ENCODE measurements around the gene TDP1. TPM values are rescaled to one million over a fixed set of nuclear protein-coding genes. Genes with fewer than 3 reads are reported as not detected.

Gene TDP1
- total and polyA plus RNA-seq, 2 of the 13 experiments (the other 11 are each of a cell fraction or from before 2014, with no cell fraction given): 16.4 to 31.2 TPM

DNA sequence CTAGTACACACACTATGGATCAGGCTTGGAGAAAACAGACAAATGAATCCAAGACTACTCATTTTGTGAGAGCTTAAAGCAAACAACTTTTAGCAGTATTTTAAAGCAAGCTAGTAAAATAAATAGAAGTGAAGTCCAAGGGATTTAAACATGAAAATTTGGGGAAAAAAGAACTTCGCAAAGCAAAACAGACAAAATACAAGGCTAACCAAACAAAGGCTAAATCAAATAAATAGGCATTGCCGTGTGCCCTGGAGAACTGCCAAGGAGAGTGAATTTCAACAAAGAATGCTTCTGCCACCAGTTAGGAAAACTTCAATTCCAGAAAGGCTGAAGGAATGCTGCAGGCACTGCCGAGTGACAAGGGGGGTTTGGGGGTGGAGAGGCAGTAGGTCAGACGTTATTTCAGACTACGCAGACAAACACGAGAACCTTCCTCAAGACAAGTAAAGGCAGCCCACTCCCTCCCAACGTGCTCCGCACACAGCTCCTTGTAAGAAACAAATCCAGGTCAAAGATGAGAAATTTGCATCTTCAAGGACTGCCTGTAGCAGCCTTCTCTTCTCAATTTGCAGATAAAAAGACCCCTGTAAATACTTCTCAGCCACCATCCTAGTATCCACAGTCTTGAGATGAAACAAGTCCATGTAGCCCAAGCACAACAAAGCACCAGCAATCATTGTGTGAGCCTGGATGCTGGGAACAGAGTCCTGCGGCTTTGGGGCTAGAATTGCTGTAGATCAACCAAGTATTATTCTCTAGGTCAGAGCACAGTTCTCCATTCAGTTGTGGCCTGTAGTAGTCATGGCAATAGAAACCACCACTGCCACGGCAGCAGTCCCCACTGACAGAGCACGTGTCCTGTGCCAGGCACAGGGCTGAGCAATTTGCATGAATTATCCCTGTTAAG is 44.5 kb upstream of the TDP1 start (continued):
- TF ChIP-seq, protein P1, sequence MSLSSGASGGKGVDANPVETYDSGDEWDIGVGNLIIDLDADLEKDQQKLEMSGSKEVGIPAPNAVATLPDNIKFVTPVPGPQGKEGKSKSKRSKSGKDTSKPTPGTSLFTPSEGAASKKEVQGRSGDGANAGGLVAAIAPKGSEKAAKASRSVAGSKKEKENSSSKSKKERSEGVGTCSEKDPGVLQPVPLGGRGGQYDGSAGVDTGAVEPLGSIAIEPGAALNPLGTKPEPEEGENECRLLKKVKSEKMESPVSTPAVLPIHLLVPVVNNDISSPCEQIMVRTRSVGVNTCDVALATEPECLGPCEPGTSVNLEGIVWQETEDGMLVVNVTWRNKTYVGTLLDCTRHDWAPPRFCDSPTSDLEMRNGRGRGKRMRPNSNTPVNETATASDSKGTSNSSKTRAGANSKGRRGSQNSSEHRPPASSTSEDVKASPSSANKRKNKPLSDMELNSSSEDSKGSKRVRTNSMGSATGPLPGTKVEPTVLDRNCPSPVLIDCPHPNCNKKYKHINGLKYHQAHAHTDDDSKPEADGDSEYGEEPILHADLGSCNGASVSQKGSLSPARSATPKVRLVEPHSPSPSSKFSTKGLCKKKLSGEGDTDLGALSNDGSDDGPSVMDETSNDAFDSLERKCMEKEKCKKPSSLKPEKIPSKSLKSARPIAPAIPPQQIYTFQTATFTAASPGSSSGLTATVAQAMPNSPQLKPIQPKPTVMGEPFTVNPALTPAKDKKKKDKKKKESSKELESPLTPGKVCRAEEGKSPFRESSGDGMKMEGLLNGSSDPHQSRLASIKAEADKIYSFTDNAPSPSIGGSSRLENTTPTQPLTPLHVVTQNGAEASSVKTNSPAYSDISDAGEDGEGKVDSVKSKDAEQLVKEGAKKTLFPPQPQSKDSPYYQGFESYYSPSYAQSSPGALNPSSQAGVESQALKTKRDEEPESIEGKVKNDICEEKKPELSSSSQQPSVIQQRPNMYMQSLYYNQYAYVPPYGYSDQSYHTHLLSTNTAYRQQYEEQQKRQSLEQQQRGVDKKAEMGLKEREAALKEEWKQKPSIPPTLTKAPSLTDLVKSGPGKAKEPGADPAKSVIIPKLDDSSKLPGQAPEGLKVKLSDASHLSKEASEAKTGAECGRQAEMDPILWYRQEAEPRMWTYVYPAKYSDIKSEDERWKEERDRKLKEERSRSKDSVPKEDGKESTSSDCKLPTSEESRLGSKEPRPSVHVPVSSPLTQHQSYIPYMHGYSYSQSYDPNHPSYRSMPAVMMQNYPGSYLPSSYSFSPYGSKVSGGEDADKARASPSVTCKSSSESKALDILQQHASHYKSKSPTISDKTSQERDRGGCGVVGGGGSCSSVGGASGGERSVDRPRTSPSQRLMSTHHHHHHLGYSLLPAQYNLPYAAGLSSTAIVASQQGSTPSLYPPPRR (CRISPR knock-in tag; IDR thresholded peaks at IDR 0.05; ENCODE audit: borderline replicate concordance): peak; percentile 66
- TF ChIP-seq SUZ12 (IDR thresholded peaks at IDR 0.05; ENCODE audit: low read depth, low read length) (no peak), ZNF670 (CRISPR knock-in tag; IDR thresholded peaks at IDR 0.05; ENCODE audit: borderline replicate concordance) (no peak), ZNF546 (CRISPR knock-in tag; conservative IDR thresholded peaks at IDR 0.05) (no peak), ZFY (CRISPR knock-in tag; IDR thresholded peaks at IDR 0.05) (no peak; the same call in 1 of the 2 replicates), JUNB (CRISPR knock-in tag; IDR thresholded peaks at IDR 0.05; ENCODE audit: borderline replicate concordance) (no peak), MXD4 (CRISPR knock-in tag; IDR thresholded peaks at IDR 0.05) (no peak), BRCA1 (CRISPR knock-in tag; IDR thresholded peaks at IDR 0.05) (no peak), DPF2 (CRISPR knock-in tag; IDR thresholded peaks at IDR 0.05; ENCODE audit: borderline replicate concordance, low read depth) (peak; percentile 67; the same call in 1 of the 2 replicates), TOE1 (CRISPR knock-in tag; IDR thresholded peaks at IDR 0.05) (no peak), SP1 (IDR thresholded peaks at IDR 0.05) (no peak), SP1 (CRISPR knock-in tag; IDR thresholded peaks at IDR 0.05) (no peak), CENPT (CRISPR knock-in tag; IDR thresholded peaks at IDR 0.05; ENCODE audit: low read depth) (no peak), EP300 (IDR thresholded peaks at IDR 0.05; ENCODE audit: low read depth in 2 of 2, low read length in 2 of 2) (peak in 1 of 2 experiments; percentile 82; a peak in 2 of 4 replicates), EP300 (CRISPR knock-in tag; IDR thresholded peaks at IDR 0.05; ENCODE audit: borderline replicate concordance) (no peak; the same call in 1 of the 2 replicates)
- TF ChIP-seq, protein P2, sequence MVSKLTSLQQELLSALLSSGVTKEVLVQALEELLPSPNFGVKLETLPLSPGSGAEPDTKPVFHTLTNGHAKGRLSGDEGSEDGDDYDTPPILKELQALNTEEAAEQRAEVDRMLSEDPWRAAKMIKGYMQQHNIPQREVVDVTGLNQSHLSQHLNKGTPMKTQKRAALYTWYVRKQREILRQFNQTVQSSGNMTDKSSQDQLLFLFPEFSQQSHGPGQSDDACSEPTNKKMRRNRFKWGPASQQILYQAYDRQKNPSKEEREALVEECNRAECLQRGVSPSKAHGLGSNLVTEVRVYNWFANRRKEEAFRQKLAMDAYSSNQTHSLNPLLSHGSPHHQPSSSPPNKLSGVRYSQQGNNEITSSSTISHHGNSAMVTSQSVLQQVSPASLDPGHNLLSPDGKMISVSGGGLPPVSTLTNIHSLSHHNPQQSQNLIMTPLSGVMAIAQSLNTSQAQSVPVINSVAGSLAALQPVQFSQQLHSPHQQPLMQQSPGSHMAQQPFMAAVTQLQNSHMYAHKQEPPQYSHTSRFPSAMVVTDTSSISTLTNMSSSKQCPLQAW (CRISPR knock-in tag; IDR thresholded peaks at IDR 0.05): 0 out of 2 replicates have a peak, but pooled peaks have one; percentile 43
- TF ChIP-seq, protein P3, sequence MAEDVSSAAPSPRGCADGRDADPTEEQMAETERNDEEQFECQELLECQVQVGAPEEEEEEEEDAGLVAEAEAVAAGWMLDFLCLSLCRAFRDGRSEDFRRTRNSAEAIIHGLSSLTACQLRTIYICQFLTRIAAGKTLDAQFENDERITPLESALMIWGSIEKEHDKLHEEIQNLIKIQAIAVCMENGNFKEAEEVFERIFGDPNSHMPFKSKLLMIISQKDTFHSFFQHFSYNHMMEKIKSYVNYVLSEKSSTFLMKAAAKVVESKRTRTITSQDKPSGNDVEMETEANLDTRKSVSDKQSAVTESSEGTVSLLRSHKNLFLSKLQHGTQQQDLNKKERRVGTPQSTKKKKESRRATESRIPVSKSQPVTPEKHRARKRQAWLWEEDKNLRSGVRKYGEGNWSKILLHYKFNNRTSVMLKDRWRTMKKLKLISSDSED (CRISPR knock-in tag; IDR thresholded peaks at IDR 0.05): no peak
- TF ChIP-seq, protein P4, sequence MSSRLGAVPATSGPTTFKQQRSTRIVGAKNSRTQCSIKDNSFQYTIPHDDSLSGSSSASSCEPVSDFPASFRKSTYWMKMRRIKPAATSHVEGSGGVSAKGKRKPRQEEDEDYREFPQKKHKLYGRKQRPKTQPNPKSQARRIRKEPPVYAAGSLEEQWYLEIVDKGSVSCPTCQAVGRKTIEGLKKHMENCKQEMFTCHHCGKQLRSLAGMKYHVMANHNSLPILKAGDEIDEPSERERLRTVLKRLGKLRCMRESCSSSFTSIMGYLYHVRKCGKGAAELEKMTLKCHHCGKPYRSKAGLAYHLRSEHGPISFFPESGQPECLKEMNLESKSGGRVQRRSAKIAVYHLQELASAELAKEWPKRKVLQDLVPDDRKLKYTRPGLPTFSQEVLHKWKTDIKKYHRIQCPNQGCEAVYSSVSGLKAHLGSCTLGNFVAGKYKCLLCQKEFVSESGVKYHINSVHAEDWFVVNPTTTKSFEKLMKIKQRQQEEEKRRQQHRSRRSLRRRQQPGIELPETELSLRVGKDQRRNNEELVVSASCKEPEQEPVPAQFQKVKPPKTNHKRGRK (CRISPR knock-in tag; IDR thresholded peaks at IDR 0.05): no peak
- TF ChIP-seq, protein P5, sequence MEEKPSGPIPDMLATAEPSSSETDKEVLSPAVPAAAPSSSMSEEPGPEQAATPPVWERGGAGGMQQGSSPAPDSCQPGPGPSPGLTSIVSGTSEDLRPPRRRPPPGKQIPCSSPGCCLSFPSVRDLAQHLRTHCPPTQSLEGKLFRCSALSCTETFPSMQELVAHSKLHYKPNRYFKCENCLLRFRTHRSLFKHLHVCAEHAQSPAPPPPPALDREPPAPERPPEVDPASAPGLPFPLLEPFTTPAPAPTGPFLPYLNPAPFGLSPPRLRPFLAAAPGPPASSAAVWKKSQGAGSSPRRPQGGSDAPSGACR (CRISPR knock-in tag; IDR thresholded peaks at IDR 0.05): peak; percentile 48; the same call in 1 of the 2 replicates

All from HepG2 (cell line).